Non-pigmented ciliary epithelial cell (primary cell): ENCODE measurements around the gene CCDC86.

Experiments
- DNase-seq: peaks from one replicate; pipeline ENCODE4 v3.0.0-alpha.2; 2010; ENCODE audit warnings: low read depth

The CCDC86 gene

GRCh38 chr11:60852982-60853950 is 11.4 kb downstream of the CCDC86 start:
- DNase-seq, result no peak

- DNase-seq, result no peak
Observed at GRCh38 chr11:60854140-60854846, 12.4 kb downstream of the CCDC86 start.

GRCh38 chr11:60854847-60855725 is 13.2 kb downstream of the CCDC86 start:
- DNase-seq, result no peak

DNA sequence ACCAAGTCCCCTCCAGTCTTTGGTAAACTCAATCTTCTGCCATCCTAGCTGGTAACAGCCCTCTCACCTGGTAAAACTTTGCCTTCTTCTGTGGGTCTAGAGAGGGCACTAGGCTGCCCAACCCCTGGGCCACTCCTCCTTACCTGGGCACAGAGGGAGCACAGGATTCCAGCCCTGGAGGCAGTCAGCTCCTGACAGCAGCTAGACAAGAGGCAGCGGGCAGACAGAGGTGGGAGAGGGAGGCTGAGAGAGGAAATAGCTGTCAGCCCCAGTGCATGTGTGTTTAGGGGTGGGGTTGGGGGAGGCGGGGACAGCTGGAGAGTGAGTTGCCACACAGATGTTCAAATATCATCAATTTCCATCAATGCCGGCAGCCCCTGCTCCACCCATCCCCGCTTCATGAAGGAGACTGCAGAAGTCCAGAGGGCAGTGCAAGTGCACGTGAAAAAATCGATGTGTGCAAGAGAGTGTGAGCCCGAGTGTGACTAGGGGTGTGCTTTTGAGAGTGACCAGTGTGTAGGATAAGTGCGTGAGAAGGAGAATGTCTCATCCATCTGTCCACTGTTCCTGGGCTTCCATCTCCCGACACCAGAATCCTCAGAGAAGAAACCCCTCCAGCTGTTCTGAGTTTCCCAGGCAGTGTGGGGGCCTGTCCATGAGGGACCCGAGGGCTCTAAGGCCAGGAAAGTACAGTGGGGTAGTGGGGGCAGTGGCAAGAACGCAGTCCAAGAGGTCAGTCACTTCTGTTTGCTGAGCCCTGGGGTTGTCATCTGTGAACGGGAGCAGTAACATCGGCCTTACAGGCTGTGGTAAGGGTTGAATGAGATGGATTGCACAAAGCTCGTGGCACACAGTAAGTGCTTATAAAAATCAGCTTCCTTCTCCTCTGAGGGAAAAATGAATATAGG is 14.1 kb downstream of the CCDC86 start, which contains the start of gene PTGDR2:
Gene PTGDR2, minus strand, starts transcription at position 225 of the 908 bp plus-strand sequence. CDS start 2,228 bp downstream, outside the sequence.
- DNase-seq, result no peak

GRCh38 chr11:60857378-60858232 is 15.7 kb downstream of the CCDC86 start:
- no peak for DNase-seq

DNA sequence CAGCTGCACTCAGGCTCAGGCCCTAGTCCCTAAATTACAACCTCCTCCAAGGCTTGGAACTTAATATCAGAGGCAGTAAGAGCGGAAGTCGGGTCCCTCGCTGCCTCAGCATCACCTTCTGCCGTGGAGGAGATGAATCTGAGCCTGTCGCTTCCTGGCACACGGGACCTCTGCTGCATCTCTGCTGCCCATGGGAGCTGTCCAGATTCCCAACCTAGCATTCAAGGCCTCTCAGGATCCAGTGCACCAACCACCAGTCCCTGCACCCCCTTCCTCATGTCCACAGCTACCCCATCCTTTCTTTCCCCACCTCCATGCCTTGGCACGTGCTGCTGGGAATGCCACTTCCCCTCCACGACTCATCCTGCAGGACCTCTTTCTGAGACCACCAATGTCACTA is 16.3 kb downstream of the CCDC86 start:
- DNase-seq, result no peak

DNA sequence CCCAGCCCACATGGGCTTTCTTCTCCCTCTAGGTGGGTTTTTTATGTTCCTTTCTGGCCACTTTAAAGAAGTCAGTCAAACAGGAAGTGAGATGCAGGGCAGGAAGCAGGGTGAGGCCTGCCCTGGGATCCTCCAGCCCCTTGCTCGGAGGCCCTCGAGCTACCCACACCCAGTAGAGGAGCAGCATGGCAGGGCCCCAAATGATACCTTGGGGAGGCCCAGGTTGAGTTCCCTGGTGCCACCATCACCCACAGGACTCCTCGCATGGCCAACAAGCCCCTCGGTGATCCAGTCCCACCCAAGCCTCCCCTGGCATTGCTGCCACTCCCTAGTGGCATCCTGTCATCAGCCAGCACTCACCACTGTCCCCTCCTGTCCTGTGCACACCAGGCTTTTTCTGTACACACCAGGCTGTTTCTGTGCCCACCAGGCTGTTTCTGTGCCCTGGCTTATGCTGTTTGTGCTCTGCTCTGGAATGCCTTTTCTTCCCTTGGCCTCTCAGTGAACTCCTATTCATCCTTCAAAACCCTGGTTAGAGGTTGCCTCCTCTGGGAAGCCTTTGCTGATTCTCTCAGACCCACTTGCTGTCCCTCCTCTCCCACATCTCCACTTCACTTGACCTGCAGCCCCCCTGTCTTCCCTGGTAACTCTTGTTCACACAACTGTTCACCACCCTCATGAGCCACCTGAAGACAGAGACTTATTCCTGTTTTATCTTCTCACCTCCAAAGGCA is 17.0 kb downstream of the CCDC86 start:
- no peak for DNase-seq

DNA sequence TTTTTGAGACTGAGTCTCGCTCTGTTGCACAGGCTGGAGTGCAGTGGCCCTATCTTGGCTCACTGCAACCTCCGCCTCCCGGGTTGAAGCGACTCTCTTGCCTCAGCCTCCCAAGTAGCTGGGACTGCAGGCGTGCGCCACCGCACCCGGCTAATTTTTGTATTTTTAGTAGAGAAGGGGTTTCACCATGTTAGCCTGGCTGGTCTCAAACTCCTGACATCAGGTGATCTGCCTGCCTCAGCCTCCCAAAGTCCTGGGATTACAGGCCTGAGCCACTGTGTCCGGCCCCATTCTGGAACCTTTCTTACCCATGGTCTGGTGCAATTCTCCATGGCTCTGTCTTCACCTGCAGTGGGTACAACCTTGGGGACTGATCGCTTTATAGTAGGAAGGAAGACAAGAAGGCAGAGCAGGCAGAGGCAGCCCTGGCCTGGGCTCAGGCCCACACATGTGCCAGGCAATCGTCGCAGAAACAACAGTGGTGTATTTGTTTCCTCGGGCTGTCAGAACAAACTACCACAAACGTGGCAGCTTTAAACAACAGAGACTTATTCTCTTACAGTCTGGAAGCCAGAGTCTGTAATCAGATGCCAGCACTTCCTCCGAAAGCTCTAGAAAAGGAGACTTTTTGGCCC is 17.8 kb downstream of the CCDC86 start:
- DNase-seq, result no peak

GRCh38 chr11:60860943-60861342 is 19.0 kb downstream of the CCDC86 start:
- DNase-seq, result no peak

DNA sequence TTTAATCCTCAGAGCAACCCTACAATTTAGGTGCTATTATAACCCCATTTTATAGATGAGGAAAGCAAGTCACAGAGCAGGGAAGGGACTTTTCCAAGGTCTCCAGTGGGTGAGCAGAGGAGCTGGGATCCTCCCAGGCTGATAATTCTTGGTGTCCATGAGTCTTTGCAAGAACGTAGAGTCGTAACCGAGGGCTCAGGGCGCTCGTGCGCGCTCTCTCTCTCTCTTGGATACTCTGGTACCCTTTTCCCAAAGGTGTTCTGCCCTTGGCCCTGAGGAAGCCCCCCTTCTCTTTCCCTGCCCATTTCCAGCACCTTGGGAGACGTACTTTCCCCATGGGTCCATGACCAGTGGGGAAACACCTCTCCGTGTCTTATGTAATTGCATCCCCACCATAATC is 20.3 kb downstream of the CCDC86 start:
- DNase-seq, result no peak

GRCh38 chr11:60863550-60864521 is 21.9 kb downstream of the CCDC86 start:
- DNase-seq, result no peak

DNA sequence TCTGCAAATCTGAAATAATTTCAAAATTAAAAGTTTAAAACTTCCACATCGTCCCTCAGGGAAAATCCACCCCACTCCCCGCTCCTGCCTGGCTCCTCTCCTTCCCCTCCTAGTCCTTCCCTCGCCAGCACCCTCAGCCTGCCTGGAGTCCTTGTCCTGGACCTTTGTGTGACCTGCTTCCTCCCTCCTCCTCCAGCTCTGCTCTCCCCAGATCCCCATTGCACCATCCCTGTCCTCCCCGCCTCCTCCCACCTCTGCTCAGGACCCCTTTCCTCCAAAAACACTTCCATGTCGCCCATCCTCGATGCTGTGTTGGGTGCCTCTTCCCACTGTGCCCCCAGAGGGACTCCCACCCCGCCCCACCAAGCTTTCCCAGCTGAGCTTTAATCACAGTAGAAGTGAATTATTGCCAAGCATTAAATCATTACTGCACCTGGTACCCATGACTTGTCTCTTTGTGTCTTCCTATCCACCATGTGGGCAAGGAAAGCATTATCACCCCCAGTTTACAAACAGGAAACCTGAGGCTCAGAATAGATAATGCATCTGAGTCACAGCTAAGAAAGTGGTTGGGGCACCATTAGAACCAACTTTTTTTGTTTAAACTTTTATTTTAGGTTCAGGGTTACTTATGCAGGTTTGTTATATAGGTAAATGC is 23.1 kb downstream of the CCDC86 start:
- DNase-seq, result no peak

- no peak for DNase-seq
Observed at GRCh38 chr11:60866911-60867870, 25.3 kb downstream of the CCDC86 start, which contains the start of gene ZP1. ZP1 (plus strand) TSS chr11:60867542; CDS start chr11:60867562, 20 bp downstream.

DNA sequence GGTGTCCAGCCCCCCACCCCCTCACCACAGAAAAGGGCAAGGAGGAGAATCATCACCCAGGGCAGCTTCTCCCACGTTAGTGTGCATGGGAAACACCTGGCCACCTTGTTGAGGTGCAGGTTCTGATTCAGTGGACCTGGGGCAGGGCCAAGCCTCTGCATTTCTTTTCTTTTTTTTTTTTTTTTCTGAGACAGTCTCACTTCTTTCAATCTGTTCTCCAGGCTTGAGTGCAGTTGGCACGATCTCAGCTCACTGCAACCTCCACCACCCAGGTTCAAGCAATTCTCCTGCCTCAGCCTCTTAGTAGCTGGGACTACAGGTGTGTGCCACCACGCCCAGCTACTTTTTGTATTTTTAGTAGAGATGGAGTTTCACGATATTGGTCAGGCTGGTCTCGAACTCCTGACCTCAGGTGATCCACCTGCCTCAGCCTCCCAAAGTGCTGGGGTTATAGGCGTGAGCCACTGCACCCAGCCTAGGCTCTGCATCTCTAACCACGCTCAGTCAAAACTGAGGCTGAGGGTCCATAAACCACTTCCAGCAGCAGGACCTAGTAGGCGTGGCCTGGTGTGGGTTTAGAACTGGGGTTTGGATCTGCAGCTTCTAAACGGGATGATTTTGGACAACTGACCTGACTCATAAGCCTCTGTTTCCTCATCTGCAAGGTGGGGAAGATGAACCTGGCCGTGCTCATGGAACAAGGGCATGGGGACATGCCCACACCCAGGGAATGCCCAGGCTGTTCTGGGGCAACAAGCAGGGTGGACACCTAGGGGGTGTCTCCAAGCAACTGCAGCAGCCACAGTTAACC is 26.2 kb downstream of the CCDC86 start:
- no peak for DNase-seq
